ENCODE measurements around the gene CABP7. TPM values are rescaled to one million over a fixed set of nuclear protein-coding genes. Genes with fewer than 3 reads are reported as not detected.
A peak's percentile ranks its signal among the peaks of the same experiment; 100 is the strongest.

The CABP7 gene
- total RNA-seq, 1 experiment from 2014 or later, result not detected

GRCh38 chr22:29689206-29689879 is 30.5 kb upstream of the CABP7 start:
- no peaks in the 10 kb centered on the region; the same call in 1 of the 2 replicates for H3K79me2 ChIP-seq (ENCODE audit: insufficient read depth, low read length)
- H3K9ac ChIP-seq (ENCODE audit: low read length), result no peak overlapping the region
- H3K4me1 ChIP-seq (ENCODE audit: control insufficient read depth in 1 of 2, insufficient read depth in 2 of 2, low read length in 2 of 2), result no peaks in the 10 kb centered on the region
- no peak overlapping the region for H2AFZ ChIP-seq (ENCODE audit: low read depth, low read length, poor library complexity, severe bottlenecking)
- H3K9me2 ChIP-seq (ENCODE audit: insufficient read depth), result no peaks in the 10 kb centered on the region
- H3K27ac ChIP-seq (ENCODE audit: low read depth, low read length), result no peak overlapping the region
- H3K27me3 ChIP-seq (ENCODE audit: insufficient read depth, low read length), result no peaks in the 10 kb centered on the region
- intact Hi-C loops (cut with micrococcal nuclease), result loop anchor here (1.0 kb wide), 2 partner anchors 316 to 400 kb away; no protein-coding TSS in a partner anchor
- ATAC-seq (peak; percentile 7; the same call in 1 of the 2 replicates), DNase-seq (ENCODE audit: low read depth, low spot score) (no peak)
- ChIA-PET POLR2A (interaction anchor here (0.7 kb wide), 1 partner anchor 17 kb away, joined by 4 read pairs; no protein-coding TSS in a partner anchor), RAD21 (ENCODE audit: low non-redundant PET in 1 of 2, low total read pairs in 2 of 2, uncharacterized antibody in 2 of 2, unreplicated experiment in 2 of 2) (interaction anchor here (0.7 to 1.2 kb wide), 2 partner anchors 12 to 400 kb away, joined by 3 to 4 read pairs; no protein-coding TSS in a partner anchor), CTCF (interaction anchor here (0.9 to 2.5 kb wide), 13 partner anchors 9 to 638 kb away, joined by 3 to 25 read pairs (median 5); partner anchors contain the start of gene TBC1D10A)
- TF ChIP-seq CTCF (IDR thresholded peaks at IDR 0.05 in 2 of 3, conservative IDR thresholded peaks at IDR 0.05 in 1 of 3; ENCODE audit: borderline replicate concordance in 1 of 3, insufficient read depth in 1 of 3, low read depth in 2 of 3, low read length in 2 of 3) (no peak), CEBPB (IDR thresholded peaks at IDR 0.05; ENCODE audit: low read depth) (no peak), YY1 (IDR thresholded peaks at IDR 0.05; ENCODE audit: extremely low read depth, insufficient replicate concordance, low read depth, low read length) (no peak), RAD21 (IDR thresholded peaks at IDR 0.05; ENCODE audit: low read depth) (no peak), POLR2A (IDR thresholded peaks at IDR 0.05; ENCODE audit: borderline replicate concordance, extremely low read depth, insufficient read depth, insufficient read length) (no peak), ZFX (IDR thresholded peaks at IDR 0.05) (no peak), ZNF274 (IDR thresholded peaks at IDR 0.05; ENCODE audit: low read depth, low read length) (no peak), SP1 (IDR thresholded peaks at IDR 0.05; ENCODE audit: low read depth) (no peak), MAX (IDR thresholded peaks at IDR 0.05) (no peak), SRF (IDR thresholded peaks at IDR 0.05; ENCODE audit: low read depth) (no peak), EGR1 (IDR thresholded peaks at IDR 0.05; ENCODE audit: low read depth) (no peak), ZBTB33 (IDR thresholded peaks at IDR 0.05; ENCODE audit: extremely low read depth, insufficient replicate concordance, low read length) (no peak), EZH2phosphoT487 (IDR thresholded peaks at IDR 0.05; ENCODE audit: borderline replicate concordance) (no peak), TCF7L2 (IDR thresholded peaks at IDR 0.05; ENCODE audit: borderline replicate concordance, extremely low read depth, insufficient read depth, insufficient read length) (no peak), FOSL1 (IDR thresholded peaks at IDR 0.05; ENCODE audit: low read depth) (no peak)
- TF ChIP-seq, protein P1, sequence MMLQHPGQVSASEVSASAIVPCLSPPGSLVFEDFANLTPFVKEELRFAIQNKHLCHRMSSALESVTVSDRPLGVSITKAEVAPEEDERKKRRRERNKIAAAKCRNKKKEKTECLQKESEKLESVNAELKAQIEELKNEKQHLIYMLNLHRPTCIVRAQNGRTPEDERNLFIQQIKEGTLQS (IDR thresholded peaks at IDR 0.05), result no peak
- no peak overlapping the region for H3K4me2 ChIP-seq (ENCODE audit: low read length)
- no peaks in the 10 kb centered on the region for H3K36me3 ChIP-seq (ENCODE audit: control insufficient read depth in 1 of 2, insufficient read depth in 2 of 2, low read length in 2 of 2)
- H3K9me3 ChIP-seq (ENCODE audit: control insufficient read depth in 1 of 2, insufficient read depth in 1 of 2, low read depth in 1 of 2, low read length in 2 of 2), result no peaks in the 10 kb centered on the region
- H3K4me3 ChIP-seq (replicated peaks in 1 of 2; ENCODE audit: low read depth in 1 of 2, low read length in 2 of 2), result no peak overlapping the region
- H4K20me1 ChIP-seq (ENCODE audit: insufficient read depth), result no peaks in the 10 kb centered on the region
- no TSS peak for BruUV-seq (replicated peaks)
